Right lobe of liver (tissue), 6 donors: ENCODE measurements around the gene ARHGEF38. TPM values are rescaled to one million over a fixed set of nuclear protein-coding genes. Genes with fewer than 3 reads are reported as not detected.

Experiments
- ATAC-seq, 4 donors: fragments of 200-7000 bp; cut with Tn5 transposase; one replicate each; pipeline ENCODE4 v1.9.1; 2020; ENCODE audit warnings: mild to moderate bottlenecking in 4 of 4, moderate library complexity in 4 of 4
- DNase-seq, 3 donors: peaks; one replicate each; pipeline ENCODE4 v3.0.0-alpha.2; 2020
- H3K27ac ChIP-seq, 3 donors: fragments of 200-600 bp; one replicate each; pipeline ENCODE4 v1.8.0; 2022
- H3K27me3 ChIP-seq, 2 donors: fragments of 200-600 bp; one replicate each; pipeline ENCODE4 v1.8.0; 2022
- H3K36me3 ChIP-seq, 4 donors: fragments of 200-600 bp; sonication (generic) in 1 of 4; one replicate each; pipeline versions ENCODE4 v1.5.1 to v1.8.0; 2017 to 2022; ENCODE audit warnings: control low read depth in 1 of 4
- H3K4me1 ChIP-seq, 4 donors: fragments of 200-600 bp; sonication (generic) in 1 of 4; one replicate each; pipeline versions ENCODE4 v1.5.1 to v1.8.0; 2017 to 2022; ENCODE audit warnings: control low read depth in 1 of 4
- H3K4me3 ChIP-seq, 3 donors: fragments of 200-600 bp; one replicate each; pipeline ENCODE4 v1.8.0; 2022
- H3K9me3 ChIP-seq, 4 donors: fragments of 200-600 bp; sonication (generic) in 1 of 4; one replicate each; pipeline versions ENCODE4 v1.5.1 to v1.8.0; 2017 to 2022; ENCODE audit warnings: control low read depth in 1 of 4
- CTCF ChIP-seq, 4 donors: fragments of 200-600 bp in 3 of 4; fragments of 450-650 bp in 1 of 4; IDR thresholded peaks; one replicate each; pipeline versions ENCODE4 v1.5.1 to v1.8.0; 2016 to 2022; ENCODE audit warnings: antibody characterized with exemption in 4 of 4, mild to moderate bottlenecking in 2 of 4
- POLR2A ChIP-seq: fragments of 450-650 bp; IDR thresholded peaks from one replicate; pipeline ENCODE4 v1.6.1; 2017; ENCODE audit warnings: antibody characterized with exemption, mild to moderate bottlenecking
- WGBS: methylation state at CpG from one replicate; pipeline ENCODE4 v1.1.6; 2018; ENCODE audit warnings: low coverage, low lambda C conversion rate; ENCODE audit not compliant: insufficient coverage; ENCODE audit errors: missing lambda C conversion rate; 5-methylcytosine and 5-hydroxymethylcytosine counted together
- intact Hi-C, 2 donors: fragments of 100-400 bp; cut with DNase I; formaldehyde crosslinking; loops; one replicate each; pipeline versions ENCODE4 v1.11.2 to v1.14.1; 2022
- total RNA-seq, 6 experiments: library from RNA; depleted of rRNA in 2 of 6; stranded (reverse); fragments of >200 nt in 2 of 6; fragmentation: NEBNext Ultra II Directional in 3 of 6; extraction: Animal tissue kit (Norgen Biotek cat#: 25700) in 3 of 6; gene quantifications; one replicate each; pipeline versions ENCODE4 v1.1.0 to v1.2.4, GENCODE V29; 2016 to 2023
- donor health status: DM: no; HTN: yes; CAD: no.
- donor health status: DM: no; HTN: no; CAD: no.
- donor health status: DM: no; HTN: no; CAD: no.
- donor health status: DM: no; HTN: yes; CAD: no.
- donor health status: DM: no; HTN: yes; CAD: no.

Gene ARHGEF38
- total RNA-seq, 6 experiments from 2014 or later = 0.06 to 0.55 (median 0.15) TPM

- TF ChIP-seq CTCF (IDR thresholded peaks at IDR 0.05) = no peak
- TF ChIP-seq POLR2A = no peak
- no peak for DNase-seq
- H3K36me3 ChIP-seq = no peaks in the 10 kb centered on the region
- H3K27ac ChIP-seq = no peak overlapping the region
- intact Hi-C loops = no loop called here
- WGBS = 62% methylated on average over 3 of the region's 3 CpGs
- no peaks in the 10 kb centered on the region for H3K9me3 ChIP-seq
- no peak overlapping the region for H3K4me3 ChIP-seq
- H3K27me3 ChIP-seq = no peaks in the 10 kb centered on the region
- H3K4me1 ChIP-seq = no peaks in the 10 kb centered on the region
- ATAC-seq = no peak
Measured at GRCh38 chr4:105572296-105572695, 19.9 kb downstream of the ARHGEF38 start.

GRCh38 chr4:105586638-105587328 is 34.4 kb downstream of the ARHGEF38 start:
- 17% methylated on average over 4 of the region's 4 CpGs for WGBS
- Histone ChIP-seq H3K4me1 (peaks cover 0 to 24% (median 13%) of the 10 kb centered on the region in 4 donors), H3K4me3 (peak overlapping the region in 1 of 3 donors; percentile 0), H3K9me3 (no peaks in the 10 kb centered on the region), H3K36me3 (no peaks in the 10 kb centered on the region), H3K27me3 (no peaks in the 10 kb centered on the region), H3K27ac (peak overlapping the region; percentile 31 to 70 (median 67))
- ATAC-seq = peak; percentile 75 to 80 (median 78)
- TF ChIP-seq POLR2A (no peak), CTCF (IDR thresholded peaks at IDR 0.05) (no peak)
- intact Hi-C loops = no loop called here
- no peak for DNase-seq

- Histone ChIP-seq H3K36me3 (no peaks in the 10 kb centered on the region), H3K4me3 (no peak overlapping the region), H3K4me1 (peaks cover 0 to 24% (median 13%) of the 10 kb centered on the region in 4 donors), H3K27me3 (no peaks in the 10 kb centered on the region), H3K27ac (no peak overlapping the region), H3K9me3 (no peaks in the 10 kb centered on the region)
- no peak for TF ChIP-seq CTCF (IDR thresholded peaks at IDR 0.05)
- no peak for TF ChIP-seq POLR2A
- ATAC-seq (no peak), DNase-seq (no peak)
- intact Hi-C loops = no loop called here
- 93% methylated on average over 2 of the region's 2 CpGs for WGBS
Measured at GRCh38 chr4:105587841-105588240, 35.4 kb downstream of the ARHGEF38 start.

- Histone ChIP-seq H3K4me3 (no peak overlapping the region), H3K9me3 (no peaks in the 10 kb centered on the region), H3K4me1 (peaks cover 0 to 24% (median 13%) of the 10 kb centered on the region in 4 donors), H3K27me3 (no peaks in the 10 kb centered on the region), H3K27ac (no peak overlapping the region), H3K36me3 (no peaks in the 10 kb centered on the region)
- intact Hi-C loops = no loop called here
- DNase-seq (no peak), ATAC-seq (no peak)
- 75% methylated on average over 3 of the region's 3 CpGs for WGBS
- TF ChIP-seq POLR2A (no peak), CTCF (IDR thresholded peaks at IDR 0.05) (no peak)
Measured at GRCh38 chr4:105588252-105588651, 35.8 kb downstream of the ARHGEF38 start.
